Measurements from ENCODE around the gene PEX11B.

- TF ChIP-seq CTCF (IDR thresholded peaks at IDR 0.05): no peak
- TF ChIP-seq POLR2A (IDR thresholded peaks at IDR 0.05): no peak
Observed at GRCh38 chr1:145916745-145917144, 1.8 kb downstream of the PEX11B start.
